K562 (cell line): ENCODE data around the gene NFATC1. TPM values are rescaled to one million over a fixed set of nuclear protein-coding genes. Genes with fewer than 3 reads are reported as not detected.

Experiments used
- ATAC-seq: fragments of 200-7000 bp; cut with Tn5 transposase; 3 replicates; pipeline ENCODE4 v1.9.1; 2020; ENCODE audit warnings: moderate library complexity
- BruUV-seq: library from RNA; stranded (reverse); fragments of 400-500 nt; replicated peaks from 2 replicates; lab custom pipeline; 2021; lab: Mats Ljungman, UMichigan
- CTCF ChIA-PET: fragments of 300-600 bp; formaldehyde crosslinking; extraction: SDS; loops from one replicate; lab custom pipeline; 2021; ENCODE audit warnings: low intra/inter-chr PET ratio; lab: Yijun Ruan, JAX
- POLR2A ChIA-PET: fragments of 300-600, 350-650 bp; sonication (Branson Sonifier 250); formaldehyde crosslinking; extraction: SDS; loops from one replicate; lab custom pipeline; 2021; ENCODE audit warnings: antibody characterized with exemption, inconsistent platforms; lab: Yijun Ruan, JAX
- DNase-seq, 4 experiments: peaks; one replicate each; pipeline versions ENCODE4 v3.0.0 to v3.0.0-alpha.2; 2011 to 2018; ENCODE audit warnings: low spot score in 3 of 4, mixed read lengths in 3 of 4; ENCODE audit errors: extremely low read depth in 1 of 4
- FAIRE-seq: peaks from 2 replicates; lab custom pipeline; 2011; peaks lifted over from hg19 to GRCh38; lab: Jason Lieb, UNC
- H2AFZ ChIP-seq: 2 replicates; pipeline ENCODE4 v1.6.0; 2011; ENCODE audit warnings: low read depth, low read length, control low read depth, inconsistent platforms
- H3K27ac ChIP-seq: fragments of 200-600 bp; 3 replicates; pipeline ENCODE4 v1.8.0; 2011; ENCODE audit warnings: low read depth, mild to moderate bottlenecking, control low read depth, inconsistent platforms, low read length, moderate library complexity, mixed read lengths; ENCODE audit errors: extremely low read depth
- H3K27me3 ChIP-seq, 2 experiments: fragments of 300-600 bp in 1 of 2; 2 replicates in 1 of 2; 3 replicates in 1 of 2; pipeline versions ENCODE4 v1.6.0 to v1.8.0; 2011; ENCODE audit warnings: inconsistent platforms in 2 of 2, low read length in 2 of 2, mild to moderate bottlenecking in 1 of 2, mixed read lengths in 1 of 2, moderate library complexity in 1 of 2; ENCODE audit not compliant: control insufficient read depth in 2 of 2, insufficient read depth in 2 of 2
- H3K36me3 ChIP-seq: fragments of 300-600 bp; 3 replicates; pipeline ENCODE4 v1.8.0; 2011; ENCODE audit warnings: mild to moderate bottlenecking, low read length, inconsistent platforms; ENCODE audit not compliant: control insufficient read depth, insufficient read depth
- H3K4me1 ChIP-seq, 2 experiments: fragments of 200-600 bp in 1 of 2; replicated peaks in 1 of 2; 2 replicates in 1 of 2; 3 replicates in 1 of 2; pipeline versions ENCODE4 v1.5.1 to v1.8.0; 2011; ENCODE audit warnings: inconsistent platforms in 2 of 2, low read length in 2 of 2, mild to moderate bottlenecking in 1 of 2, mixed read lengths in 1 of 2, moderate library complexity in 1 of 2; ENCODE audit not compliant: control insufficient read depth in 2 of 2, insufficient read depth in 2 of 2
- H3K4me2 ChIP-seq: 2 replicates; pipeline ENCODE4 v1.6.1; 2011; ENCODE audit warnings: low read length, control low read depth, inconsistent platforms, mixed read lengths; ENCODE audit not compliant: insufficient read depth
- H3K4me3 ChIP-seq: fragments of 200-600 bp; sonication (generic), shearing (Covaris generic); 2 replicates; pipeline ENCODE4 v1.5.1; 2016; ENCODE audit warnings: control low read depth, inconsistent platforms
- H3K79me2 ChIP-seq: fragments of 200-600 bp; 3 replicates; pipeline ENCODE4 v1.8.0; 2011; ENCODE audit warnings: low read length, inconsistent platforms; ENCODE audit not compliant: control insufficient read depth, insufficient read depth
- H3K9ac ChIP-seq, 2 experiments: 2 replicates each; pipeline versions ENCODE4 v1.6.0 to v1.6.1; 2011; ENCODE audit warnings: low read depth in 2 of 2, low read length in 2 of 2, control low read depth in 1 of 2, inconsistent platforms in 1 of 2, mild to moderate bottlenecking in 1 of 2, mixed read lengths in 1 of 2; ENCODE audit not compliant: insufficient read depth in 1 of 2
- H3K9me1 ChIP-seq: one replicate; pipeline ENCODE4 v1.6.0; 2011; ENCODE audit warnings: inconsistent platforms, mild to moderate bottlenecking, low read length, moderate library complexity; ENCODE audit not compliant: control insufficient read depth, insufficient read depth
- H3K9me3 ChIP-seq: replicated peaks from 2 replicates; pipeline ENCODE4 v1.5.1; 2011; ENCODE audit warnings: low read depth, low read length, inconsistent platforms; ENCODE audit not compliant: control insufficient read depth, insufficient read depth
- H4K20me1 ChIP-seq: replicated peaks from 2 replicates; pipeline ENCODE4 v1.6.1; 2011; ENCODE audit warnings: low read length, inconsistent platforms, mixed read lengths; ENCODE audit not compliant: control insufficient read depth, insufficient read depth
- CC2D1A ChIP-seq: fragments of 450-650 bp; IDR thresholded peaks from 2 replicates; pipeline ENCODE4 v1.6.1; 2017; ENCODE audit warnings: mild to moderate bottlenecking
- ESRRA ChIP-seq: fragments of 450-650 bp; IDR thresholded peaks from 2 replicates; pipeline ENCODE4 v1.6.1; 2014; ENCODE audit warnings: low read depth, mild to moderate bottlenecking, moderate library complexity, borderline replicate concordance
- NR2C2 ChIP-seq, 2 experiments: fragments of 200-800 bp in 1 of 2; sonication (Bioruptor generic) in 1 of 2; sonication (generic) in 1 of 2; formaldehyde crosslinking in 1 of 2; IDR thresholded peaks; 2 replicates each; pipeline versions ENCODE4 v1.6.1 to v1.8.0; 2016 to 2022; ENCODE audit warnings: mild to moderate bottlenecking in 1 of 2, missing compliant biosample characterization in 1 of 2, missing genetic modification characterization in 1 of 2, missing genetic modification reagents in 1 of 2
- PTRF ChIP-seq: fragments of 450-650 bp; IDR thresholded peaks from 2 replicates; pipeline ENCODE4 v1.6.1; 2016; ENCODE audit warnings: mild to moderate bottlenecking, missing genetic modification characterization, missing compliant biosample characterization
- SNRNP70 ChIP-seq: fragments of 200-400 bp; formaldehyde crosslinking; optimal IDR thresholded peaks from 2 replicates; pipeline ENCODE3; 2017; ENCODE audit warnings: low read depth, low read length
- THRAP3 ChIP-seq: fragments of 450-650 bp; IDR thresholded peaks from 2 replicates; pipeline ENCODE4 v1.6.1; 2016; ENCODE audit warnings: mild to moderate bottlenecking, inconsistent platforms, borderline replicate concordance
- WGBS: fragments of 100-300 bp; shearing (Covaris generic); methylation state at CpG from one replicate; pipeline ENCODE4 v1.1.6; 2016; ENCODE audit warnings: low coverage, mixed read lengths; ENCODE audit not compliant: insufficient coverage; ENCODE audit errors: missing lambda C conversion rate; 5-methylcytosine and 5-hydroxymethylcytosine counted together
- in situ Hi-C: fragments of 300-500 bp; cut with MboI; formaldehyde crosslinking; loops from 4 replicates; pipeline ENCODE4 v1.15.0; 2018; ENCODE audit warnings: inconsistent platforms, mixed read lengths
- intact Hi-C: fragments of 100-400 bp; cut with micrococcal nuclease; formaldehyde crosslinking; loops from 2 replicates; pipeline ENCODE4 v1.14.2; 2022
- polyA plus RNA-seq, 8 experiments: library from polyadenylated mRNA; depleted of rRNA in 4 of 8; stranded (reverse) in 5 of 8; unstranded in 3 of 8; fragments of >200 nt; fragmentation: Nextera tagmentation in 2 of 8; fragmentation: Illumina TruSeq in 1 of 8; extraction: Ambion mirVana in 2 of 8; extraction: Trizol in 1 of 8; gene quantifications; 2 replicates each; pipeline versions ENCODE4 v1.2.1 to v1.2.3, GENCODE V29; 2011 to 2014; ENCODE audit warnings: inconsistent platforms in 1 of 8, missing spikeins in 1 of 8
- total RNA-seq, 7 experiments: library from RNA; depleted of rRNA in 6 of 7; stranded (reverse); fragments of >200 nt in 6 of 7; fragmentation: Illumina TruSeq in 2 of 7; extraction: Trizol in 2 of 7; gene quantifications; 2 replicates each; pipeline versions ENCODE4 v1.2.1 to v1.2.3, GENCODE V29; 2011 to 2021; ENCODE audit warnings: low replicate concordance in 1 of 7
- TF ChIP-seq, protein P1 (sequence below): sonication (generic); formaldehyde crosslinking; IDR thresholded peaks from 2 replicates; pipeline ENCODE4 v1.8.0; 2022; ENCODE audit warnings: mild to moderate bottlenecking, missing genetic modification reagents
- TF ChIP-seq, protein P2 (sequence below), 2 experiments: IDR thresholded peaks in 1 of 2; conservative IDR thresholded peaks in 1 of 2; 2 replicates each; pipeline ENCODE4 v1.6.1; 2016; ENCODE audit warnings: low read depth in 2 of 2, mild to moderate bottlenecking in 1 of 2, missing compliant biosample characterization in 1 of 2, missing genetic modification characterization in 1 of 2, moderate library complexity in 1 of 2

NFATC1 gene
- total and polyA plus RNA-seq, 9 of the 15 experiments (the other 6 are each of a cell fraction or from before 2014, with no cell fraction given): 1.1 to 16.4 (median 2.5) TPM

DNA sequence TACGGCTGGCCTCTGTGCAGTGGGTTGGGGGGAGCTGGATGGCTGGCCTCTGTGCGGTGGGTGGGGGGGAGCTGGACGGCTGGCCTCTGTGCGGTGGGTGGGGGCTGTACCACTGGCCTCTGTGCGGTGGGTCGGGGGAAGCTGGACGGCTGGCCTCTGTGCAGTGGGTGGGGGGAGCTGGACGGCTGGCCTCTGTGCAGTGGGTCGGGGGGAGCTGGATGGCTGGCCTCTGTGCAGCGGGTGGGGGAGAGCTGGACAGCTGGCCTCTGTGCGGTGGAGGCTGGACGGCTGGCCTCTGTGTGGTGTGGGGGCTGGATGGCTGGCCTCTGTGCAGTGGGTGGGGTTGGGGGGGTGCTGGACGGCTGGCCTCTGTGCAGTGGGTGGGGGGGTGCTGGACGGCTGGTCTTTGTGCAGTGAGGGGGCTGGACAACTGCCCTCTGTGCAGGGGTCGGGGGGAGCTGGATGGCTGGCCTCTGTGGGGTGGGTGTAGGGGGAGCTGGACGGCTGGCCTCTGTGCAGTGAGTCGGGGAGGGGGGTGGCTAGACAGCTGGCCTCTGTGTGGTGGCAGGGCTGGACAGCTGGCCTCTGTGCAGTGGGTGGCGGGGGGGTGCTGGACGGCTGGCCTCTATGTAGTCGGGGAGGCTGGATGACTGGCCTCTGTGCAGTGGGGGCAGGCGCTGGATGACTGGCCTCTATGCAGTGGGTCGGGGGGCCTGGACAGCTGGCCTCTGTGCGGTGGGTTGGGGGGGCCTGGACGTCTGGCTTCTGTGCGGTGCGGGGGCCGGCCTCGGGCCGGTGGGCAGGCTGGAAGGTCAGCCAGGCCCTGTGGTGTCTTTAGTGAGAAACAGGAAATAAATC is 31.9 kb downstream of the NFATC1 start:
- in situ Hi-C loops: no loop called here

More for the DNA sequence above, 31.9 kb downstream of the NFATC1 start:
- WGBS: 100% methylated on average over 2 of the region's 29 CpGs
- ATAC-seq (no peak), FAIRE-seq (no peak), DNase-seq (no peak)
- Histone ChIP-seq H3K4me3 (no peak overlapping the region), H3K4me2 (no peak overlapping the region), H3K9me3 (no peaks in the 10 kb centered on the region), H4K20me1 (no peaks in the 10 kb centered on the region), H3K9ac (no peak overlapping the region), H3K4me1 (peaks cover 7 to 43% of the 10 kb centered on the region in 2 experiments; a peak in 4 of 5 replicates), H3K79me2 (peaks cover 6% of the 10 kb centered on the region; the same call in 2 of the 3 replicates), H3K9me1 (no peaks in the 10 kb centered on the region), H3K36me3 (no peaks in the 10 kb centered on the region), H2AFZ (no peak overlapping the region), H3K27ac (no peak overlapping the region), H3K27me3 (no peaks in the 10 kb centered on the region)
- ChIA-PET POLR2A (no interaction called here), CTCF (no interaction called here)
- no TSS peak for BruUV-seq
- intact Hi-C loops: no loop called here
- TF ChIP-seq, protein P1, sequence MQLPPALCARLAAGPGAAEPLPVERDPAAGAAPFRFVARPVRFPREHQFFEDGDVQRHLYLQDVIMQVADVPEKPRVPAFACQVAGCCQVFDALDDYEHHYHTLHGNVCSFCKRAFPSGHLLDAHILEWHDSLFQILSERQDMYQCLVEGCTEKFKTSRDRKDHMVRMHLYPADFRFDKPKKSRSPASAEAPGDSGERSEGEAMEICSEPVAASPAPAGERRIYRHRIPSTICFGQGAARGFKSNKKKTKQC: no peak
- TF ChIP-seq NR2C2 (CRISPR knock-in tag; IDR thresholded peaks at IDR 0.05): no peak
- no peak for TF ChIP-seq NR2C2 (tag; IDR thresholded peaks at IDR 0.05)
- TF ChIP-seq THRAP3: no peak
- no peak for TF ChIP-seq CC2D1A
- no peak for TF ChIP-seq PTRF (tag)
- TF ChIP-seq, protein P2, sequence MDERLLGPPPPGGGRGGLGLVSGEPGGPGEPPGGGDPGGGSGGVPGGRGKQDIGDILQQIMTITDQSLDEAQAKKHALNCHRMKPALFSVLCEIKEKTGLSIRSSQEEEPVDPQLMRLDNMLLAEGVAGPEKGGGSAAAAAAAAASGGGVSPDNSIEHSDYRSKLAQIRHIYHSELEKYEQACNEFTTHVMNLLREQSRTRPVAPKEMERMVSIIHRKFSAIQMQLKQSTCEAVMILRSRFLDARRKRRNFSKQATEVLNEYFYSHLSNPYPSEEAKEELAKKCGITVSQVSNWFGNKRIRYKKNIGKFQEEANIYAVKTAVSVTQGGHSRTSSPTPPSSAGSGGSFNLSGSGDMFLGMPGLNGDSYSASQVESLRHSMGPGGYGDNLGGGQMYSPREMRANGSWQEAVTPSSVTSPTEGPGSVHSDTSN (CRISPR knock-in tag; IDR thresholded peaks at IDR 0.05; ENCODE audit: low read depth): no peak
- TF ChIP-seq, protein P2 (tag; conservative IDR thresholded peaks at IDR 0.05; ENCODE audit: low read depth): no peak
- TF ChIP-seq SNRNP70: no peak
- TF ChIP-seq ESRRA: no peak
